GM21723 (cell line): ENCODE measurements around the gene ARL5A.

Experiments used
- ATAC-seq: cut with Tn5 transposase; IDR thresholded peaks from one replicate; pipeline ENCODE4 v1.9.1; 2021; ENCODE audit warnings: mild to moderate bottlenecking, moderate library complexity; ENCODE audit not compliant: unreplicated experiment

Gene ARL5A

GRCh38 chr2:151770995-151771394 lies 57.2 kb downstream of the ARL5A start:
- ATAC-seq, result no peak

DNA sequence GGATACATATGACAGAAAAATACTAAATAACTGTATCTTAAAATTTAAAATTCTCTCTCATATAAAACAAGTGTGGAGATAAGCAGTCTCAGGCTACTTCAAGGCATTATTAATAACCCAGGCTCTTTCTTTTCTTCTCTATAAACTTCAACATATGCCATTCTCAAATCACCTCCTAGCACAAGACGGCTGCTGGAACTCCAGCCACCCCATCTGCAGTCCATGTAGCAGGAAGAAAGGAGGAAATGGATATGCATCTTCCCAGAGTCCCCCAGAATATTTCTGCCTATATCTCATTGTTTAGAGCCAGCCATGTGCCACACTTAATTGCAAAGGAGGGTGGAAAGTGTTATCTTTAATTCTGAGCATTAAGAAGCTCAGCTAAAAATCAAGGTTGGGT lies 58.6 kb downstream of the ARL5A start:
- no peak for ATAC-seq

DNA sequence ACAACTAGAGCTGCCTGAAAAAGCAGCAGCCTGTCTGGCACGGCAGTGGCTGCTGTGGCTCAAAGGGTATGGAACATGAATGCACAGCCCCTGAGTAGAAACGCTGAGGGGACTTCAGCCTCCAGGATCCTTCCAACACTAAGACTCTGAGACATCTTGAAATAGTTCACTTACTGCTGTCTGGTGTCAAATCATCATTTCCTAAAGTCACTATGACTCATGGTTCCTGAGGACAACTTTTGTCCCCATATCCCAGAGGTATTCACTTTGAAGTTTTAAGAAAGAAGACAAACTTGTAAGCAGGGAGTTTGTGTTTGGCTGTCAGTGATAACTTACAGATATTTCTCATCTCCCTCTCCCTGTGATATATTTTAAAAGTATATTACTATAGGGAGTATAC lies 60.7 kb downstream of the ARL5A start:
- ATAC-seq, result no peak

DNA sequence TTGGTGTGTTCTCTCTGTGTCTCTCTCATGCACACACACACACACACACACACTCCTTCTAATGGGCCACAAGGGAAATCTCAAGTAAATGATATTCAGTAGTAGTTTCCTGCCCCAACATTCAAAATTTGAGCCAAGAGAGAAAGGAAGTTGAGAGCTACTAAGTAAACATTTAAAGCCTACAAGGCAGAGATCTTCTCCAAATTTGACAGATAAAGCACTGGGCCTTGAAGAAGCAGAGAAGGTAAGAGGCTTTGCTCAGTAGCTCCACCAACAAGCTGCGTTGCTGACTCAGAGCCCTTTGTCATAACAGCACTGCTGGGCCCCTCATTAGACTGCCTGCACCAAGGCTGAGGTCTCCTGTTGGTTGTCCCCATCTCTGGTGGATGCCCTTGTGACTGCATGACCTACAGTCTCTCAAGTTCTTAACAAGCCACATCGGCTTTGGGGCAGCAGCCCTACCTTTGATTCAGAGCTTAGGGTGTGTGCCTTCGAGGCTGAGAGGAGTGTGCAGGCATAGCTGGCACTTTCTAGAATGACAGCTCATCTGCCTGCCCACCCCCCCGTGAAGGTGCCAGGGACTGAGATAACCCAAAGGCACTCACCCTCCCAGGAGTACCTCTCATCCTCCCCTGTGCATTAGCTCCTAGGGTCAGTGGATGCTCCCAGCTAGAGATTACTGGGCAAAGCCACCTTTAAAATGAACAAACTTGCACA lies 61.6 kb downstream of the ARL5A start:
- peak; percentile 34 for ATAC-seq

DNA sequence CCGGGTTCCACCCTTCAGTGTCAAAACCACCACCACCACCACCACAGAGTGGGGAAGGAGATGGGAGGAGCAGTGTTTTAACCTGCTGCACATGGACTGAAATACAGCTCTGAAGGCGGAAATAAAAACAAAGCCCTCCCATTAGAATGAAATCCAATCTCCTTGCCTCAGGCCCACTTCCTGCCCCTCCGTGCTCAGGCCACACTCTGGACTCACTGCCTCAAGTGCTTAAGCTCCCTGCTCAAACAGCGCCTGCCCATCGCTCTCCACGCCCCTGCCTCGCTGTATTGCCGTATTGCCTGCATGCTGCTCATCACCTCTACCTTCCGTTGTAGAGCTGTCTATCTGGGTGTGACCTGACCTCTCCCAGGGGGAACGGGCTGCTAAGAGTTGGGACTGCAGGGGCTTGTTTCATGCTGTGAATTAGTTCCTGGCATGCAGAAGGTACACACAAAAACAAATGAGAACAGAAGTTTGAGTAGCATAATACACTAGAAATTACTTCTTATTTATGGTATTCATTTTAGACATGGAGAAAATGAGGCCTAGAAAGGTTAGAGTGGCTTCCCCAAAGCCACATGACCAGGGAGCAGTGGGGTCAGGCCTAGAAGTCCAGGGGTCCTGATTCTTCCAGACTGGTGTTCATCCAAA lies 62.3 kb downstream of the ARL5A start:
- ATAC-seq, result no peak

DNA sequence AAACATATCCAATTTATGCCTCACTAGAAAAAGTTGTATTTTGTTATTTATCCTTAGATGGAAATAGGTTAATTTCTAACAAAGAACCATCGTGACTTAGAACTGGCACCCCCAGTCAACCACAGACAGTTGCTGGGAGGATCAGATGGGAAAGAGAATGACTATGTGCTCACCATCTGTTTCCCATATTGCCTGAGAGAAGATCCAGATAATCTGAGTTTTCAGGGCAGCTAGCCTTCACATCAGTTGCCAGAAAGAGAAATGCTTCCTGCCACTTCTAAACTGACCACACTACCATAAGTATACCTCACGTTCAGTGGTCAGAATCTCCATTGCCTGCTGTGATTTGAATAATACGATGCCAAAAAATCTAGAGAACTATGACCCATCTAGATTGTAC lies 65.5 kb downstream of the ARL5A start:
- no peak for ATAC-seq

DNA sequence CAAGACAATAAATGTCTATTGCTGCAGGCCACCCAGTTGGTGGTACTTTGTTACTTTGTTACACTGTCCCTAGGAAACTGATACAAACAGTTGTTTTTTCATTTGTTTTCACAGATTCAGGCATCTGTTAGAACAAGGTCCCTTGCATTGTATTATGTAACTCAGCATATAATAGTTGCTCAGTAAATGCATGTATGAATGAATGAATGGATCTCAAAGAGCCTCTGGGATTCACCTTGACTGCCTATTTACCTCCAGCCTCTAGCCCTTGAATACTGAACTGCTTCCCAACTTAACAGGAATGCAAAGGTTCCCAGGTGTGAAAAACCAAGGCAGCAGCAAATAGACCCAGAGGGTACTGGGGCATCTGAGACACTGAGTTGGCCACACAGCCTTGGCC lies 66.5 kb downstream of the ARL5A start:
- ATAC-seq, result no peak

GRCh38 chr2:151761193-151761592 lies 67.0 kb downstream of the ARL5A start:
- ATAC-seq, result no peak

GRCh38 chr2:151760139-151760650 lies 68.0 kb downstream of the ARL5A start:
- ATAC-seq, result no peak

GRCh38 chr2:151758744-151759143 lies 69.5 kb downstream of the ARL5A start:
- no peak for ATAC-seq

GRCh38 chr2:151757861-151758260 lies 70.4 kb downstream of the ARL5A start:
- no peak for ATAC-seq

GRCh38 chr2:151756820-151757219 lies 71.4 kb downstream of the ARL5A start:
- ATAC-seq, result no peak

- no peak for ATAC-seq
These were observed 73.8 kb downstream of the ARL5A start for GRCh38 chr2:151754253-151754897.

DNA sequence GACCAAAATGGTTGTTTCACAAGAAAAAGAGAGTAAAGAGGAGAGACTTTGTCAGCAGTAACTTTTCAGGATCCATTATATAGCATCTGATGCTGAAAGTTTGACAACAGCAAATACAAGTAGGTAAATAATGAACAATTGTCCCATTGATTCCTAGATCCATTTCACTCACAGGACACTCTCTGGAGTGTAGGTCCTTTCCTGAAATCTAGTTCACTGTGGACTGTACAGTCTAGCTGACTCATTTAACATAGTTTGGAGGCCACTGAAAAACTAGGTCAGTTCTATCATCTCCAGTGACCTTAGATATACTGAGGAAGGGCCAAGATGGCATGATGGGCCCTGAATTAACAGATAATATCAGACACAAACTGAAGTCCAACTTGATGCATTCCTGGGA lies 74.7 kb downstream of the ARL5A start:
- no peak for ATAC-seq
